GM12875 (cell line): ENCODE measurements around the gene PLA2G4D.

ENCODE experiments used
- H3K4me3 ChIP-seq: one replicate; pipeline ENCODE4 v1.5.1; 2011; ENCODE audit warnings: low read depth, low read length, control low read depth
- CTCF ChIP-seq: IDR thresholded peaks from 2 replicates; pipeline ENCODE4 v1.5.1; 2011; ENCODE audit warnings: low read depth, mild to moderate bottlenecking, control low read depth, inconsistent platforms, low read length, moderate library complexity, borderline replicate concordance; ENCODE audit not compliant: insufficient read depth

Gene PLA2G4D

GRCh38 chr15:42033214-42033873 lies 61.0 kb downstream of the PLA2G4D start:
- TF ChIP-seq CTCF = no peak
- H3K4me3 ChIP-seq = no peak overlapping the region

GRCh38 chr15:42032376-42033213 lies 61.8 kb downstream of the PLA2G4D start:
- H3K4me3 ChIP-seq = no peak overlapping the region
- TF ChIP-seq CTCF = no peak

- no peak for TF ChIP-seq CTCF
- H3K4me3 ChIP-seq = no peak overlapping the region
These were observed 63.0 kb downstream of the PLA2G4D start for GRCh38 chr15:42031198-42031915.

- TF ChIP-seq CTCF = no peak
These were observed 66.8 kb downstream of the PLA2G4D start for GRCh38 chr15:42027521-42027920.

GRCh38 chr15:42024303-42024702 lies 70.1 kb downstream of the PLA2G4D start:
- no peak overlapping the region for H3K4me3 ChIP-seq
- no peak for TF ChIP-seq CTCF

More at GRCh38 chr15:42027521-42027920, 66.8 kb downstream of the PLA2G4D start:
- no peak overlapping the region for H3K4me3 ChIP-seq

- no peak overlapping the region for H3K4me3 ChIP-seq
- TF ChIP-seq CTCF = no peak
These were observed 72.8 kb downstream of the PLA2G4D start for GRCh38 chr15:42021593-42021992.
